Stimulated activated CD8-positive, alpha-beta memory T cell treated with anti-CD3 and anti-CD28 coated beads, Interleukin-7, amount 100 ng/mL, for 1 hour (primary cell): ENCODE measurements around the gene COPE.
"Not testable (repeated sequence)": the region's sequence is repeated elsewhere in the genome, so short reads cannot be mapped to it uniquely, and the experiment has no call there.

Source experiments
- DNase-seq, 2 donors: peaks; one replicate each; pipeline ENCODE4 v3.0.0-alpha.2; 2020; ENCODE audit warnings: low read depth in 2 of 2

The COPE gene

DNA sequence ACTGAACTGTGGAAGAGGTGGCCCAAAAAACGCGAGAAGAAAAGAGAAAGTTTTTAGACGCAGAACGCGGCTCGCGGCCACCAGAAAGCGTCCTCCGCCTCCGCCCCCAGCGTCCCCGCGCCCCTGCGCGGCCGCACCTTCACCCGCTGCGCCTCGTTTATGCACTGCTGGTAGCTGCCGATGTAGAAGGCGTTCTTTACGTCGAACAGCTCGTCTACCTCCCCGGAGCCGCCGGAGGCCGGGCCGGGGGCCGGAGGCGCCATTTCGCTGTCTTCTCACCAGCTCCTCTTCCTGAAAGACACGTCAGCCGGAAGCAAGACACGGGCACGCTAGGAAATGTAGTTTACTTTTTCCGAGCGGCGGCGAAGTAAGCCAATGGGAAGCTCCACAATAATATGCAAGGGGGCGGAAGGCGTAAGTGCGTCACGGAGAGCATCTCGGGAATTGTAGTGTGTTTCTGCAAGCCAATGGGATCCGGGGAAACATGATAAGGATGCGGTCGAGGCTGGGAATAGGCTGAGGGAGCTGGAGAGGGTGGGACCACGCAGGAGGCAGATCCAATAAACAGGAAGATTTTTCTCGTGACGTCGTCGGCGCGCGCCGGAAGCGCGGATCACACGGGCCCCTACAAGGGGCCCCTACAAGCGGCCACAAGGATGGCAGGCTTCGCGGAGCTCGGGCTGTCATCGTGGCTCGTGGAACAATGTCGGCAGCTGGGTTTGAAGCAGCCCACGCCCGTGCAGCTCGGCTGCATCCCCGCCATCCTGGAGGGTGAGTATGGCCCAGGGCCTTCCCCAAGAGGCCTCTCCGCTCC is at the start of gene COPE, which contains the start of gene DDX49:
Gene COPE (minus strand): TSS at position 302 of the 814 bp plus-strand sequence. CDS start 39 bp downstream, at position 263.
Gene DDX49 (plus strand): TSS at position 630 of the 814 bp plus-strand sequence. CDS start 27 bp downstream, at position 657.
- DNase-seq, result peak; percentile 96

DNA sequence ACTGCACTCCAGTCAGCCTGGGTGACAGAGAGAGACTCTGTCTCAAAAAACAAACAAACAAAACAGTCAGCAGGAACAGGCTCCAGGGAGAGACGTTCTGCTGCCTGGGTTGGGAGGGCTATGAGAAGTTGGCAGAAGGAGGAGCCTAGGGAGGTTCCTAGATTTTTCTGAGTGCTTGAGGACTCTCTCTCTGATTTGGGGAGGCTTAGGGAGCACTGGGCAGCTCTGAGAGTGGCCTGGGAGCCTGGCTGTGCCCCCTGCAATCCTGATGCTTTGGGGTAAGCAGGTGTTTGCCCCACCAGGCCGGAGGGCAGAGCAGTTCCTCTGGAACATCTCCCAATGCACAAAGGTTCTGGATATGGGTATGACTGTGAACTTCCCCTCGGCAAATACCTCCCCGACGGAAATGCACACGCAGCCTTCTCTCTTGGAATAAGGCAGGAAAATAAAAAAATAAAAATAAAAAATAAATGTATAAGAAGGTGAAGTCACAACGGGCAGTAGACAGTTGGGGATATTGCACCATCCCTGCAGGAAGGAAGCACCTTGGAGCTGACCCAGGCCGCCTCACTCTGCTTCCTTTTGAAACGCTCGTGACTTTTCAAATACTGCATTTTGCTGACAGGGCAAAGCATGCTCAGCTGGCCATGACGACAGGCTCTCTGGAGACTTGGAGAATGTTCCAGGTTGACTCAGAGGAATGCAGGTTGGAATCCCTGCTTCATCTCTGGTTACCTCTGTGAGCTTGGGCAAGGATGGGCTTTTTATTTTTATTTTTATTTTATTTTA is 48.4 kb upstream of the COPE start:
- DNase-seq, result no peak

DNA sequence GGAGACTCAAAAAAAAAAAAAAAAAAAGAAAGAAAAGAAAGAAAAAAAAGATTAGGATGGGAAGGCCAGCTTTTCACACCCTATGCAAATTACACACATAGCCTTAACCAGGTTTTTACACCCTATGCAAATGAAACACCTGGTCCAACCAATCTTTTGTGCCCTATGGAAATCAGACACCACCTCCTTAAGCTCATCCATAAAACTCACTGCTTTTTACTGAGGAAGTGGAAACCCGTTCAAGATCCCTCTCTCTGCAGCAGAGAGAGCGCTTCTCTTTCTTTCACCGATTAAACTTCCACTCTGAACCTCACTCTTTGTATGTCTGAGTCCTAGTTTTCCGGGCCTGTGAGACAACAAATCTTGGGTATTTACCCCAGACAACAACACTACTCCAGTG is 47.1 kb upstream of the COPE start:
- DNase-seq, result no peak

DNA sequence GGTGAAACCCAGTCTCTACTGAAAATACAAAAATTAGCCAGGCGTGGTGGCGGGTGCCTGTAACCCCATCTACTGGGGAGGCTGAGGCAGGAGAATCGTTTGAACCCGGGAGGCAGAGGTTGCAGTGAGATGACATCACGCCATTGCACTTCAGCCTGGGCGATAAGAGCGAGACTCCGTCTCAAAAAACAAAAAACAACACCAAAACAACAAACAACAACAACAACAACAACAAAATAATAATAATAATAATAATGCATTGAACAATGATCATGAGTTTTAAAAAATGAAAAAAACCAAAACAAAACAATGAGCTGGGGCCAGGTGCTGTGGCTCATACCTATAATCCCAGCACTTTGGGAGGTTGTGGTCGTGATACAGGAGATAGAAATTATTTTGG is 44.9 kb upstream of the COPE start:
- no peak for DNase-seq

DNA sequence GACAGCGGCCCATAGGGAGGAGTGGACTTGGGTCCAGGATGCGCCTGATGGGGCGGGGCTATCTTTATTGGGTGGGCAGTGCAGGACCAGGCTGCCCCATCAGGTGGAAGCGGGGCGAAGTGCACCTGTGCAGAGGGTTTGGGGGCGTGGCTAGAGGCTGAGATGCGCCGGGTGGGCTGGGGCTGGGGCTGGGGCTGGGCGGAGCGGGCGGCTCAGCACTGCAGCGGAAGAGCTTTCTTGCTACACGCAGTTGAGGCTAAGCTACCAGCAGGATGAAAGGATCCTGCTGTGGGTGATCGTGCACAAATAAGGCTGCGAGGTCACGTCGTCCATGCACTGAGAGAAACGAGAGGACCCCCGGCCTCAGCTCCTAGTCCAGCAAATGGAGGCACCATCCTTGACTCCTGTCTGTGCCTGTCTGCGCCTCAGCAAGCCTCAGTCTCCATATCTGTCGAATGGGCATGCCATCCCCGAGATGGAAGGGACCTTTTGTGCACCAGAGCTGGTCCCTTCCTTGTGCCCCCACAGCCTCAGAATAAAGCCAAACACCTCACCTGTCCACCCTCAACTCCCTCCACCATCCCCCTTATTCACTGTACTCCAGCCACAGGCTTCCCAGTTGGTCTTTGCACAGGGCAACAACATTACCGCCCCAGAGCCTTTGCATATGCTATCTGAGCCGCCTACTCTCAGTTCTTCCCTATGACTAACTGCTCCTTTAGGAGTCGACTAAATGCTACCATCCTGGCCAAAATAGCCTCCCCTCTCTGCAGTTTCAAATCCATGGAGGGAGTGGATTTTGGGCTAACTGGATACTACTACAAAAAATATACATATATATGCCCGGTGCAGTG is 42.8 kb upstream of the COPE start:
- DNase-seq, result no peak

DNA sequence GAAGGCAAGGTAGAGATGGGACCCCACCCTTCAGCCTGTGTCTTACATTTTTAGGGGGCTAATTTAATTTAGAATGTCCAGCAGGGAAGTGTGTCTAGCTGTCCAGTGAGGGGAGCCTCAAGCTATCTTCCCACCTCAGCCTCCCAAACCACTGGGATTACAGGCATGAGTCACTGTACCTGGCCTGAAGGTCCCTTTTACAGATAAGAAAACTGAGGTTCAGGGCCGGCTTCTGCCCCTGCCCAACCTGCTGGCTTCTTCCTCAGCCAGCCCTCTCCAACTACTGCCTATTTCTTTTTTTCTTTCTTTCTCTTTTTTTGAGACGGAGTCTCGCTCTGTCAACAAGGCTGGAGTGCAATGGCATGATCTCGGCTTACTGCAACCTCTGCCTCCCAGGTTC is 41.2 kb upstream of the COPE start:
- DNase-seq, result no peak

DNA sequence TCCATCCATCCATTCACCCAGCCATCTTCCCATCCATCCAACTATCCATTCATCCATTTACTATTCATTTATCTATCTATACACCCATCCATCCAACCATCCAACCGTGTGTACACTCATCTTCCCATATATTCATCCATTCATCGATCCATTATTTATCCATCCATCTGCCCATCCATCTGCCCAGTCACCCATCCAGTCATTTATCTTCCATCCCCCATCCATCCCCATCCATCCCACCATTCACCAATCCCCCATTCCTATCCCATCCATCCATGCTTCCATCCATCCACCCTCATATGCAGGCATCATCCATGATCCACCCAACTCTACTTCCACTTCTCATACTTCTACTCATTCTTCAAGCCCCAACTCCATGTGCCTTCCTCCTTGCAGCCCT is 35.9 kb upstream of the COPE start:
- no peak for DNase-seq

DNA sequence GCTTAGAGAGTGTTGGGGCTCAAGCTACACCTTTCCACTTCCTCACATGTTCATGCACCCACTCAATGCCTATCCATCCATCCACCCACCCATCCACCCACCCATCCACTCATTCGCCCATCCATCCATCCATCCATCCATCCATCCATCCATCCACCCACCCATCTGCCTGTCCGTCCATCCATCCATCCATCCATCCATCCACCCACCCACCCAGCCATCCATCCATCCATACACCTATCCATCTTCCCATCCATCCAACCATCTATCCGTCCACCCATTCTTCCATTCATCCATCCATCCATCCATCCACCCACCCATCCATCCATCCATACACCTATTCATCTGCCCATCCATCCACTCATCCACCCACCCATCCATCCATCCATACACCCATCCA is 34.9 kb upstream of the COPE start:
- no peak for DNase-seq

DNA sequence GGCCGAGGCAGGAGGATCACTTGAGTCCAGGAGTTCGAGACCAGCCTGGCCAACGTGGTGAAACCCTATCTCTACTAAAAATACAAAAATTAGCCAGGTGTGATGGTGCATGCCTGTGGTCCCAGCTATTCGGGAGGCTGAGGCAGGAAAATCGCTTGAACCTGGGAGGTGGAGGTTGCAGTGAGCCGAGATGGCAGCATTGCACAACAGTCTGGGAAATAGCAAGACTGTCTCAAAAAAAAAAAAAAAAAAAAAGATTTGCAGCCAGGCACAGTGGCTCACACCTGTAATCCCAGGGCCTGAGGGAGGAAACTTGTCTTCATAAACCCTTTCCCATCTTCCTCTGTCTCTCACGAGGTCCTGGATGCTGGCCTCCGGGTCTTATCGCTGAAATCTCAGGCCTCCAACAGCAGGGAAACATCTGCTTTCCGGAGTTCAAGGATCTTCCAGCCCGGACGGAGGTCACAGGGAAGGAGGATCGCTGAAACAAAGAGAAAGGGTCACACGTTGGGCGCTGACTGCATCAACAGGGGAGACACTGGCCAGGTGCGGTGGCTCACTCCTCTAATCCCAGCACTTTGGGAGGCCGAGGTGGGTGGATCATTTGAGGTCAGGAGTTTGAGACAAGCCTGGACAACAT is 33.3 kb upstream of the COPE start:
- DNase-seq, result not testable (repeated sequence)

DNA sequence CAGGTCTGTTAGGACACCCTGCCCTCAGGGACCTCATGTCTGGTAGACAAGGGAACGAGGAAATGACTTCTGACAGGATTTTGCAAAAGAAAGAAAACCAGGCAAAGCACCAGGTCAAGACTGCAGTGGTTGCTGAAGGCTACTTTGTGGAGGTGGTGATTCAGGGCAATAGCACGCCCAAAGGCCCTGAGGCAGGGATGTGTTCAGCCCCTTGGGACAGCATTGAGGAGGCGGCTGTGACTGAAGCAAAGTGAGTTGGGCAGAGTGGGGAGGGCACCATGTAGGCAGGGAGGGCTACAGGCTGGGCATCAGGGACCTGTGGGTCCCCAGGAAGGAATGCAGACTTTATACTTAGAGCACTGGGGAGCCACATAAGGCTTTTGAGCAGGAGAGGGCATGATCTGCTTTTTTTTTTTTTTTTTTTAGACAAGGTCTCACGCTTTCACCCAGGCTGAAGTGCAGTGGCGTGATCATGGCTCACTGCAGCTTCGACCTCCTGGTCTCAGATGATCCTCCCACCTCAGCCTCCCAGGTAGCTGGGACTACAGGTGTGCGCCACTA is 32.6 kb upstream of the COPE start:
- no peak for DNase-seq

DNA sequence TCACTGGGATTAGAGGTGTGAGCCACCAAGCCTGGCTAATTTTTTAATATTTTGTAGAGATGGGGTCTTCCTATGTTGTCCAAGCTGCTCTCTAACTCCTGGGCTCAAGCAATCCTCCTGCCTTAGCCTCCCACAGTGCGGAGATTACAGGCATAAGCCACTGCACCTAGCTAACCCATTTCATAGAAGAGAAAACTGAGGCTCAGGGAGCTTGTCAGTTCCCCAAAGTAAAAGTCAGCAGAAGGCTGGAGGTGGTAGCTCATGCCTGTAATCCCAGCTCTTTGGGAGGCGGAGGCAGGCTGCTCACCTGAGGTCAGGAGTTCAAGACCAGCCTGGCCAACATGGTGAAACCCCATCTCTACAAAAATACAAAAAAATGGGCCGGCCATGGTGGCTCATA is 30.7 kb upstream of the COPE start:
- no peak for DNase-seq

DNA sequence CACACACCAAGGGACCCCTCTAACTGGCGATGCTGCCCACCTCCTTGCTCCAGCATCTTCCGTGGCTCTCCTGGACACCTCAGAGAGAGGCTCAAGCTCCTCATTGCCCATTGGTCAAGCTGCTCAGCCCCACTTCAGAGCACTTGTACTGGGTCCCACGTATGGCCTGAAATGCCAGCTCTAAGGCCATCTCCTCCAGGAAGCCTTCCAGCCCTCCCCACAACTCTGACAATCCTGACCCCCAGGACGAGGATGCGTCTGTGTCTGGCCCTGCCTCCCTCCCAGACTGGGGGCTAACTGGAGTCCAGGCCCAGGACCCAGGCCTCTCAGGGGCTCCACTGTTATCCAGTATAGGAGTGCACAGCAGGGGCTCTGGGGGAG is 29.8 kb upstream of the COPE start:
- DNase-seq, result no peak

DNA sequence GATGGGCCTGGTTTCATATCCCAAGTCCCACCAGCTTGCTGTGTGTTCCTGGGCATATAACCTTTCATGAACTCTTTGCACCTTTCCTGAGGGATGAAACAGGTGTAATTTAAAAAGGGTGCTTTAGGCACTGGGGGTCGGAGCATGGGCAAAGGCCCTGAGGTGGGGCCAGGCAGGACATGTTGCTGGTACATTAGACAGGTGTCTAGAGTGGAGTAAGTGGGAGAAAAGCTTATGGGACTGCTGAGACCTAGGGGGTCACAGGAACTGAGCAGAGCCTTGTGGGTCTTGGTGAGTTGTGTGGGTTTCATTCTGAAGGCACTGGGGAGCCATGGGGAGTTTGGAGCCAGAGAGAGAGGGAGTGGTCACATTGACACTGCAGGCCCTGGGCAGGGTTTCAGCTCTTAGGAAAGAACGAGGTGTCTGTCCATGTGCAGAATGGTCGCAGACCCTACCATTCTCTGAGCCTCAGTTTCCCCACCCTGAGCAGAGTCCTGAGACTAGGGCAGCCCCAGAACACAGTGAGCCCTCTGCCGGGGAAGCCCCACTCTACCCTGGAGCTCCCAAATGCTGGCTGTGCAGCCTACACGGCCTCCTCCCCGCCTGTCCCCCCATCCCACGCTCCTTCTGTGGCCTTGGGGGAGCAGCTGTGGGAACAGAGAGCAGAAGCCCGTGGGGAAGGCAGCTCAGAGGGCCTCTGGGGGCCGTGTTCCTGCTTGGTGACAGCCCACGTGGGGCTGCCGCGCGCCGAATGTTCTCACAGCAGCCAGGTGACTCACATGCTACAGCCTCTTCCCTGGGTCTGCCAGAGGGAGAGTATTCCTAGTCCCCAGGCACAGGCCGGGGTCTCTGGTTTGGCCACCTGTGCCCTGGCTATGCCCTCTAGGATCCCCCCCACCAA is 29.1 kb upstream of the COPE start:
- no peak for DNase-seq

DNA sequence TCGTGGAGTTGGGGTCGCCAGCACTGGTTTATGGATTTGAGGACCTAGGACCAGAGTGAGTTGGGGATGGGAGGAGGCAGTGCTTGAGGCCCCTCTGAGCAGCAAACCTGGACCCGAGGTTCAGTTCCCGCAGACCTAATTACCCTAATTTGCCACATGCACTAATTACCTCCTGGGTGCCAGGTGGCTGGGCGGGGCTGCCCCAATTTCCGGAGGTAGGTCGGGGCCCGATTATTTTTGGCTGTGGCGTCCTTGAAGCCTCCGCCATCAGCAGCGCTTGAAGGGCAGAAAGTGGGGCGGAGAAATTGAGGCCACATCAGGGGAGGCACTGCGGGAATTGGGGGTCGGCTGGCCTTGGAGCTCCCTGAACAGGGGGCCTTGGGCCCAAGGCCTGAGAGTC is 27.7 kb upstream of the COPE start:
- DNase-seq, result no peak

DNA sequence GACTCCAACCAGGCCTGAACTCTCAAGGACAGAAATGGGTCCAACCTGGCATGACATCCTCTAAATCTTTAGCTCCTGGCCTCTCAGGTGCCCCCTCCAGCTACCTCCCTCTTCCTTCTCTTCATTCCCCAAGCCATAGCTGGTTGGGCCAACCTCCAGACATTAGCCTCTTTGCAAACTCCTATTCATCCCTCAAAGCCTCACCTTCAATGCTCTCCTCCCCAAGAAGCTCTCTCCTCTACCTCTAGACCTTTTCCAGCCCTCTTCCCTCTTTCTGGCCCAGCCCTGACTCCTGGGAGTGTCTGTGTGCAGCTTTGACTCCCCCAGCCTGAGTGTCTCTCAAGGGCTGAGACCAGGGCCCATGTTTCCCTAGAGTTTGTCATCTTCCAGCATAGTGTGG is 27.1 kb upstream of the COPE start:
- no peak for DNase-seq

DNA sequence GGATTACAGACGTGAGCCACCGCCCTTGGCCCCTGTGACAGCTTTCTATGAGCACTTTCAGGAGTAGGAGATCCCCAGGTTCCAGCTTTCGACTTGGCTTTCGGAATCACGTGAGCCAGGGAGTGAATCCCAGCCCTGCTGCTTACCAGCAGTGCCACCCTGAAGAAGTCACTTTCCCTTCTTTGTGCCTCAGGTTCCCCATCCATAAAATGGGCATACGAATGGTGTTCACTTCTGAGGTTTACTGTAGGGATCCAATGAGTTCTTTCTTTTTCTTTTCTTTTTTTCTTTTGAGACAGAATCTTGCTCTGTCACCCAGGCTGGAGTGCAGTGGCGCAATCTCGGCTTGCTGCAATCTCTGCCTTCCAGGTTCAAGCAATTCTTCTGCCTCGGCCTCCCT is 26.1 kb upstream of the COPE start:
- no peak for DNase-seq

DNA sequence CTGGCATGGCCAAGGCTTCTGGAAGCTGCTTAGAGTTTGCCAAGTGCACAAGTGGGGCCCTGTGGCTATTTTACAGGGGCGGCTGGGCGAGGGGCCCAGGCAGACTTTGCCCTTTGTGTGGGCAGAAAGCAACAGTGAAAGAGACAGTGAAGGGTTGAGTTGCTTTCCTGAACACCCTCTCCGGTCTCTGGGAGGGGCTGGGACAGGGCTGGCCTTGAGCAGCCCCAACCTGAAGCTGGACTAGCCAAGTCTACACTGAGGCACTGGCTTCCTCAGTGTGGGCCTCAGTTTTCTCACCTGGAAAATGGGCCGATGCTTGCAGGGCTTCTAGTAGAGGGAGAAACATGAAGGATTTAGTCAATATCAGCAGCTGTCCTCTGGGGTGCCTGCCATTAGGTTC is 24.3 kb upstream of the COPE start:
- no peak for DNase-seq

DNA sequence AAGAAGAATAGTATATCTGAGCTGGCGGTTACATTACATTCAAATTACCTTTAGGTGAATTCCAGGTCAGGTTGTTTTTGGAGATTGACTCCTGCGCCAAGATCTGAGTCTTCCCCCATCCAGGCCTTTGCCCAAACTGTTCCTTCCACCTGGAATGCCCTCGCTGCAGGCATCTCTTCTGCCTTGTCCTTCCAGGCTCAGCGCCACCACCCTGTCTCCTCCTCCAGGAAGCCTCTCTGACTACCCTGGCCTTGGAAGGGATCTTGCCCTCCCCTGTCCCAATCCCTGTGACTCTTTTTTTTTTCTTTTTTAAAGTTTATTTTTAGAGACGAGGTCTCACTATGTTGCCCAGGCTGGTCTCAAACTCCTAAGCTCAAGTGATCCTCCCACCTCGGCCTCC is 23.5 kb upstream of the COPE start:
- DNase-seq, result no peak

DNA sequence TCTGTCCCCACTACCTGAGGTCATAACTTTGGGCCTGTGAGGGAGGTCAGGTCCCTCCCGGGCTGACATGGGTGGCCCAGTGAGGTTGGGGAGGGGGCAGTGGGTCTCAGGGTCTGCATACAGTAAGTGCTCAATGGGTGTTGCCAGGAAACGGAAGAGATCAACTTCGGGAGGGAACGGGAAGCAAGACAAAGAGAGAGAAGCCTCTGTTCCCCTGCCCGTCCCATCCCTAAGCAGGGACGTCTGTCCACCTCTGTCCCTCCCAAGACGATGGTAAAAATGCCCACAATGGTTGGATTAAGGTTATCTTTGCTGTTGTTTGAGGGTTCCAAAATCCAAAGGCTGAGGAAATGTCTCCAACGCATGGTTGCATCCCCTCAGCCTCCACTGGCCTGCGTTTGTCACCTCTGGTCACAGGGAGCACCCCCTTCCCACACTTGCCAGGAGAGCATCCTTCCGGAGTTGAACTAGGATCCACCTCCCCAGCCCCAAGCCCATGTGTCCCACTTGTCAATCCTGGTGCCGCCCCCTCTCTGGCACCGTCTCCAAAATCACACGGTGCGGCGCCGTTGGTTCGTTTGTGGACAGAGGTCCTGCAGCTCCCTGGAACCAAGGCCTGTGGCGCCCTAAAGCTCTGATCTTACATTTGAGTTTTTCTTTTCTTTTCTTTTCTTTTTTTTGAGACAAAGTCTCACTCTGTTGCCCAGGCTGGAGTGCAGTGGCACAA is 22.6 kb upstream of the COPE start:
- no peak for DNase-seq
